MG63 (cell line): ENCODE measurements around the gene LONP1. TPM values are rescaled to one million over a fixed set of nuclear protein-coding genes. Genes with fewer than 3 reads are reported as not detected.

ENCODE experiments used
- DNase-seq: peaks from one replicate; pipeline ENCODE4 v3.0.0-alpha.2; 2020
- H3K27me3 ChIP-seq: fragments of 250-450 bp; sonication (Bioruptor Pico); 2 replicates; pipeline ENCODE4 v1.5.1; 2020; ENCODE audit warnings: mild to moderate bottlenecking, moderate library complexity
- H3K36me3 ChIP-seq: fragments of 250-450 bp; sonication (Bioruptor Pico); 2 replicates; pipeline ENCODE4 v1.5.1; 2020; ENCODE audit warnings: mild to moderate bottlenecking, moderate library complexity
- H3K4me3 ChIP-seq: fragments of 250-450 bp; sonication (Bioruptor Pico); 2 replicates; pipeline ENCODE4 v1.5.1; 2020; ENCODE audit warnings: mild to moderate bottlenecking, moderate library complexity
- H3K9me3 ChIP-seq: fragments of 250-450 bp; sonication (Bioruptor Pico); 2 replicates; pipeline ENCODE4 v1.5.1; 2020; ENCODE audit warnings: mild to moderate bottlenecking, moderate library complexity
- total RNA-seq: library from RNA; depleted of rRNA; stranded (reverse); fragments of >200 nt; shearing (Covaris generic); gene quantifications from 2 replicates; pipeline ENCODE4 v1.2.3, GENCODE V29; 2014; ENCODE audit warnings: low replicate concordance

The LONP1 gene
- total RNA-seq, 1 experiment from 2014 or later: 79.2 TPM

- no peaks in the 10 kb centered on the region for H3K27me3 ChIP-seq
- no peaks in the 10 kb centered on the region for H3K9me3 ChIP-seq
- no peak overlapping the region for H3K4me3 ChIP-seq
- DNase-seq: no peak
- H3K36me3 ChIP-seq: peaks cover 15% of the 10 kb centered on the region; the same call in 1 of the 2 replicates
Observed at GRCh38 chr19:5697890-5698634, 21.9 kb downstream of the LONP1 start.

GRCh38 chr19:5697022-5697889 lies 22.7 kb downstream of the LONP1 start:
- Histone ChIP-seq H3K27me3 (no peaks in the 10 kb centered on the region), H3K36me3 (peaks cover 23% of the 10 kb centered on the region), H3K9me3 (no peaks in the 10 kb centered on the region), H3K4me3 (no peak overlapping the region)
- DNase-seq: no peak

GRCh38 chr19:5696196-5697021 lies 23.5 kb downstream of the LONP1 start:
- H3K4me3 ChIP-seq: no peak overlapping the region
- DNase-seq: no peak
- no peaks in the 10 kb centered on the region for H3K9me3 ChIP-seq
- peaks cover 32% of the 10 kb centered on the region for H3K36me3 ChIP-seq
- H3K27me3 ChIP-seq: no peaks in the 10 kb centered on the region

- no peaks in the 10 kb centered on the region for H3K27me3 ChIP-seq
- H3K36me3 ChIP-seq: peaks cover 36% of the 10 kb centered on the region
- no peak for DNase-seq
- H3K4me3 ChIP-seq: no peak overlapping the region
- H3K9me3 ChIP-seq: no peaks in the 10 kb centered on the region
Observed at GRCh38 chr19:5695649-5696195, 24.2 kb downstream of the LONP1 start.

GRCh38 chr19:5694956-5695648 lies 24.8 kb downstream of the LONP1 start:
- H3K27me3 ChIP-seq: no peaks in the 10 kb centered on the region
- H3K36me3 ChIP-seq: peaks cover 40% of the 10 kb centered on the region
- no peaks in the 10 kb centered on the region for H3K9me3 ChIP-seq
- H3K4me3 ChIP-seq: no peak overlapping the region
- DNase-seq: no peak

- Histone ChIP-seq H3K9me3 (no peaks in the 10 kb centered on the region), H3K36me3 (peaks cover 36% of the 10 kb centered on the region), H3K4me3 (no peak overlapping the region), H3K27me3 (no peaks in the 10 kb centered on the region)
- no peak for DNase-seq
Observed at GRCh38 chr19:5694167-5694955, 25.6 kb downstream of the LONP1 start.

- DNase-seq: no peak
- peaks cover 36% of the 10 kb centered on the region for H3K36me3 ChIP-seq
- H3K4me3 ChIP-seq: no peak overlapping the region
- no peaks in the 10 kb centered on the region for H3K9me3 ChIP-seq
- H3K27me3 ChIP-seq: no peaks in the 10 kb centered on the region
Observed at GRCh38 chr19:5693195-5694166, 26.5 kb downstream of the LONP1 start.

- H3K27me3 ChIP-seq: no peaks in the 10 kb centered on the region
- no peak overlapping the region; the same call in 1 of the 2 replicates for H3K4me3 ChIP-seq
- H3K36me3 ChIP-seq: peaks cover 36% of the 10 kb centered on the region
- H3K9me3 ChIP-seq: no peaks in the 10 kb centered on the region
- DNase-seq: no peak
Observed at GRCh38 chr19:5692723-5693194, 27.2 kb downstream of the LONP1 start.

- peak overlapping the region; percentile 94 for H3K4me3 ChIP-seq
- no peaks in the 10 kb centered on the region for H3K9me3 ChIP-seq
- no peak for DNase-seq
- no peaks in the 10 kb centered on the region for H3K27me3 ChIP-seq
- H3K36me3 ChIP-seq: peaks cover 36% of the 10 kb centered on the region
Observed at GRCh38 chr19:5691822-5692722, 27.9 kb downstream of the LONP1 start.

- peak; percentile 70 for DNase-seq
- Histone ChIP-seq H3K4me3 (peak overlapping the region; percentile 94), H3K36me3 (peaks cover 36% of the 10 kb centered on the region), H3K27me3 (no peaks in the 10 kb centered on the region), H3K9me3 (no peaks in the 10 kb centered on the region)
Observed at GRCh38 chr19:5690955-5691821, 28.8 kb downstream of the LONP1 start.

GRCh38 chr19:5690125-5690954 lies 29.6 kb downstream of the LONP1 start, which contains the start of gene RPL36:
Gene RPL36 (plus strand): TSS chr19:5690295. CDS start chr19:5690508, 213 bp downstream.
- H3K9me3 ChIP-seq: no peaks in the 10 kb centered on the region
- peak within 1 kb of the TSS; percentile 94 for H3K4me3 ChIP-seq
- peaks cover 36% of the 10 kb centered on the region for H3K36me3 ChIP-seq
- peak; percentile 89 for DNase-seq
- no peaks in the 10 kb centered on the region for H3K27me3 ChIP-seq
